WERI-Rb-1 (cell line): ENCODE results near the gene DNAH9.

Experiments used
- DNase-seq: peaks from one replicate; pipeline ENCODE4 v3.0.0-alpha.2; 2020
- H3K27ac ChIP-seq: fragments of 250-450 bp; sonication (Bioruptor Pico); 2 replicates; pipeline ENCODE4 v1.5.1; 2020; ENCODE audit warnings: mild to moderate bottlenecking, moderate library complexity
- H3K27me3 ChIP-seq: fragments of 250-450 bp; sonication (Bioruptor Pico); 2 replicates; pipeline ENCODE4 v1.5.1; 2021; ENCODE audit warnings: mild to moderate bottlenecking, low read depth, moderate library complexity; ENCODE audit not compliant: insufficient read depth, severe bottlenecking
- H3K36me3 ChIP-seq: fragments of 250-450 bp; sonication (Bioruptor Pico); 2 replicates; pipeline ENCODE4 v1.5.1; 2020; ENCODE audit warnings: mild to moderate bottlenecking, moderate library complexity
- H3K4me3 ChIP-seq: 2 replicates; pipeline ENCODE4 v1.5.1; 2011; ENCODE audit warnings: low read depth, mild to moderate bottlenecking, control low read depth, low read length
- H3K9me3 ChIP-seq: fragments of 250-450 bp; sonication (Bioruptor Pico); 2 replicates; pipeline ENCODE4 v1.5.1; 2021; ENCODE audit warnings: mild to moderate bottlenecking, moderate library complexity; ENCODE audit not compliant: severe bottlenecking
- TF ChIP-seq, protein P1 (sequence below): IDR thresholded peaks from 2 replicates; pipeline ENCODE4 v1.5.1; 2011; ENCODE audit warnings: low read depth, mild to moderate bottlenecking, control low read depth, inconsistent platforms, low read length

DNAH9 gene

DNA sequence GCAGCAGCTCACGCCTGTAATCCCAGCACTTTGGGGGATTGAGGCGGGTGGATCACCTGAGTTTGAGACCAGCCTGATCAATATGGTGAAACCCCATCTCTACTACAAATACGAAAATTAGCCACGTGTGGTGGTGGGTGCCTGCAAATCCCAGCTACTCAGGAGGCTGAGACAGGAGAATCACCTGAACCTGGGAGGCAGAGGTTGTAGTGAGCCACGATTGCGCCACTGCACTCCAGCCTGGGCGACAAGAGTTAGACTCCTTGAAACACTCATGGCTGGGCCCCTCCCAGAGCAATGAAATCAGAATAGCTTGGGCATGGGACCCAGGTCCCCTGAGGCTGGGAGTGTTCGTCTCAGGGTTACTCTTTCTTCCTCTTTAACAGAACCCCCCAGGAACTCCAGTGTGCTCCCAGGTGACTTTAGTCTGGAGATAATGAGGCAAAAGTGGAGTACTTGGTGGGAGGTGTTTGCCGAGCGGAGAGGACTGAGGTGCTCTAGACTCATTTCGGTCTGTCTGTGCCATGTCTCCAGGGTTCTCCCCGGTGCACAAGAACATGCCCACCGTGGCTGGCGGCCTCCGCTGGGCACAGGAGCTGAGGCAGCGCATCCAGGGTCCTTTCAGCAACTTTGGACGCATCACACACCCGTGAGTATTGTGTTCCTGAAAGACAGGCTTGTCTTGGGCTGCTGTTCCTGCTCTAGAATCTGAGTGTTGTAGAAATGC, 41.6 kb downstream of the DNAH9 start:
- Histone ChIP-seq H3K27ac (no peak overlapping the region), H3K36me3 (no peaks in the 10 kb centered on the region), H3K9me3 (no peaks in the 10 kb centered on the region), H3K27me3 (no peaks in the 10 kb centered on the region), H3K4me3 (no peak overlapping the region)
- TF ChIP-seq, protein P1, sequence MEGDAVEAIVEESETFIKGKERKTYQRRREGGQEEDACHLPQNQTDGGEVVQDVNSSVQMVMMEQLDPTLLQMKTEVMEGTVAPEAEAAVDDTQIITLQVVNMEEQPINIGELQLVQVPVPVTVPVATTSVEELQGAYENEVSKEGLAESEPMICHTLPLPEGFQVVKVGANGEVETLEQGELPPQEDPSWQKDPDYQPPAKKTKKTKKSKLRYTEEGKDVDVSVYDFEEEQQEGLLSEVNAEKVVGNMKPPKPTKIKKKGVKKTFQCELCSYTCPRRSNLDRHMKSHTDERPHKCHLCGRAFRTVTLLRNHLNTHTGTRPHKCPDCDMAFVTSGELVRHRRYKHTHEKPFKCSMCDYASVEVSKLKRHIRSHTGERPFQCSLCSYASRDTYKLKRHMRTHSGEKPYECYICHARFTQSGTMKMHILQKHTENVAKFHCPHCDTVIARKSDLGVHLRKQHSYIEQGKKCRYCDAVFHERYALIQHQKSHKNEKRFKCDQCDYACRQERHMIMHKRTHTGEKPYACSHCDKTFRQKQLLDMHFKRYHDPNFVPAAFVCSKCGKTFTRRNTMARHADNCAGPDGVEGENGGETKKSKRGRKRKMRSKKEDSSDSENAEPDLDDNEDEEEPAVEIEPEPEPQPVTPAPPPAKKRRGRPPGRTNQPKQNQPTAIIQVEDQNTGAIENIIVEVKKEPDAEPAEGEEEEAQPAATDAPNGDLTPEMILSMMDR = no peak
- DNase-seq = no peak

DNA sequence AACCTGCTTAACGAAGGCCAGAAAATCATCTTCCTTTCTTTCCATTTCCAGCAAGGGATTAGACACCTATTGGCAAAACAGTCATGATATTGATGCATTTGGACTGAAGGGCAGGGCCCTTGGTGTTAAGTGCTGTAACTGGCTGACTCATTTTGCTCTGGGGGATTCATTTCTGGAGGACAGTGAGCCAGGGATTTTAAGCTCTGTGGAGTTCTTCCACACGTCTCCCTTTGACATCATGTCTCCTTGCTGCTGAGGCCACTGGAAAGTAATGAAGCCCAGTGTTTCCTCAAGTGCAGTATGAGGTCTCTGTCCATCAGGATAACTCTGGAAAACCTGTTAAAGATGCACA, 42.2 kb downstream of the DNAH9 start:
- no peak for DNase-seq
- no peaks in the 10 kb centered on the region for H3K9me3 ChIP-seq
- no peak overlapping the region for H3K27ac ChIP-seq
- TF ChIP-seq, protein P1 = no peak
- H3K27me3 ChIP-seq = no peaks in the 10 kb centered on the region
- H3K36me3 ChIP-seq = no peaks in the 10 kb centered on the region
- no peak overlapping the region for H3K4me3 ChIP-seq

DNA sequence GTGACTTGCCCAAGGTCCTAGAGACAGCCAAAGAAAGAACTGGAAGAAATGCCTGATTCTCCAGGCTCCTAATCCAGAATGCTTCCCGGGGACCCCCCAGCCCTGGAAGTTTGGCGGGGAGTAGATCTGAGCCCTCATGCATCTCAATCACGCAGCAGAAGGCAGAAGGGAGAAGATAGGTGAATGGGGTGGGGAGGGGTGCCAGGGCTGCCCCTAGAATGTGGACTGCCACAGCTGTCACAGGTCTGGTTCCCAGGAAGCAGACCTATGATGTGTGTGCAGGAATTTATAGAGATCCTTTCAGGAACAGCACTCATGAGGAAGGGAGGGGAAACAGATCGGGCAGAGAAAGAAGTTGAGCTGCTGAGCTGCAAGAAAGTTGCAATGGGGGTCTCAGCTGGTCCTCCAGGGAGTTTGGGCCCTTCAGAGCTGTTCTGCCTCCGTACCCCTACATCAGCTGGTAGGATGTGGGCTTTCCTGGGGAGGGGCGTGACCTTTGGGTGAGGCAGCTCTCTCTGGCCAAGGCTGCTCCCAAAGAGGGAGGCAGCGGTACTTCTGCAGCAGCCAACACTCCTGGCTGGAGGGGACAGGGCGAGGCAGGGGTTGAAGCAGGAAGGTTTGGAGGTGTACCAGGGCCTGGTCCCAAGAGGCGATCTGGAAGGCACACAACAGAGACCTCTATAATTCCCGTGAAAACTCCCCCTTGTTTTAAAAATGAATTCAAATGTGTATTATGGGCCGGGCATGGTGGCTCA, 43.4 kb downstream of the DNAH9 start:
- TF ChIP-seq, protein P1 = no peak
- no peak for DNase-seq
- Histone ChIP-seq H3K4me3 (no peak overlapping the region), H3K36me3 (no peaks in the 10 kb centered on the region), H3K27ac (no peak overlapping the region), H3K27me3 (no peaks in the 10 kb centered on the region), H3K9me3 (no peaks in the 10 kb centered on the region)

DNA sequence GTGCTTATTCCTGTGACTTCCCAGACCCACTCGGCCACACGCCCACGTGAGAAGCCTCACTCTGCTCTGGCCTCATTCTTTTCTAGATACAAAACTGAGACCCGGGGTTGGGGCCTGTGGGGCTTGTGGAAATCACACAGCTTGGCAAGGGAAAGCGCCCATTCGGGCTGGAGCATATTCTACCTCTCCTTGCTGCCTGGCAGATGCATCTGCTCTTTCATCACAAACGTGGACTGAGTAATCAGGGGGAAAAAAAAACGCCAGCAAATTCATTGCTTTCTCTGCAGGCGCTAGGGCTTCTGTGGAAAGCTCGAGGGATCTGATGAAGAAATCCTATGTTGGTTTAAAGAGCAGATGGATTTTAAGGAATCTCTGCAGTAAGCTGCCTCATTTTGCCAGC, 44.4 kb downstream of the DNAH9 start:
- Histone ChIP-seq H3K27me3 (no peaks in the 10 kb centered on the region), H3K9me3 (no peaks in the 10 kb centered on the region), H3K4me3 (no peak overlapping the region), H3K36me3 (no peaks in the 10 kb centered on the region), H3K27ac (no peak overlapping the region)
- no peak for DNase-seq
- TF ChIP-seq, protein P1 = no peak

DNA sequence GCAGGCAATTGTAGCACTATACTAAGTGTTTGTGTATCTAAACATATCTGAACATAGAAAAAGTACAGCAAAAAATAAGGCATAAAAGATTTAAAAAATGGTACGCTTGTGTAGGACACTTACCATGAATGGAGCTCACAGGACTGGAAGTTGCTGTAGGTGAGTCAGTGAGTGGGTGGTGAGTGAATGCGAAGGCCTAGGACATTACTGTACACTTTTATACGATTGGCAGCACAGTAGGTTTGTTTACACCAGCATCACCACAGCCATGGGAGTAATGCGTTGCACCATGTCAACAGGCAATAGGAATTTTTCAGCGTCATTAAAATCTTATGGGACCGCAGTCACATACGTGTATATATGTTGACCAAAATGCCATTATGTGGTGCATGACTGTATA, 45.6 kb downstream of the DNAH9 start:
- TF ChIP-seq, protein P1 = no peak
- no peaks in the 10 kb centered on the region for H3K9me3 ChIP-seq
- DNase-seq = no peak
- H3K27ac ChIP-seq = no peak overlapping the region
- no peaks in the 10 kb centered on the region for H3K27me3 ChIP-seq
- H3K36me3 ChIP-seq = no peaks in the 10 kb centered on the region
- no peak overlapping the region for H3K4me3 ChIP-seq
